CD14-positive monocyte (primary cell): ENCODE data around the gene WDR18. TPM values are rescaled to one million over a fixed set of nuclear protein-coding genes. Genes with fewer than 3 reads are reported as not detected.

Experiments
- DNase-seq, 3 donors: peaks; one replicate each; pipeline ENCODE4 v3.0.0-alpha.2; 2011 to 2022
- H2AFZ ChIP-seq: 2 replicates; pipeline ENCODE4 v1.6.0; 2012; ENCODE audit warnings: mild to moderate bottlenecking, low read depth, low read length, inconsistent platforms; ENCODE audit not compliant: insufficient read depth, poor library complexity, severe bottlenecking
- H3K27ac ChIP-seq, 2 donors: 1 replicate in 1 of 2; 2 replicates in 1 of 2; pipeline ENCODE4 v1.5.1; 2012 to 2013; ENCODE audit warnings: low read length in 2 of 2, control low read depth in 1 of 2, inconsistent platforms in 1 of 2, low read depth in 1 of 2, mild to moderate bottlenecking in 1 of 2
- H3K27me3 ChIP-seq, 2 donors: one replicate each; pipeline versions ENCODE4 v1.6.0 to v1.6.1; 2011 to 2013; ENCODE audit warnings: low read length in 2 of 2; ENCODE audit not compliant: control insufficient read depth in 2 of 2, insufficient read depth in 2 of 2
- H3K36me3 ChIP-seq, 2 donors: replicated peaks in 1 of 2; 1 replicate in 1 of 2; 2 replicates in 1 of 2; pipeline versions ENCODE4 v1.5.1 to v1.6.1; 2012 to 2013; ENCODE audit warnings: low read length in 2 of 2, control low read depth in 1 of 2, inconsistent platforms in 1 of 2, mild to moderate bottlenecking in 1 of 2; ENCODE audit not compliant: insufficient read depth in 2 of 2, control insufficient read depth in 1 of 2
- H3K4me1 ChIP-seq, 2 donors: 1 replicate in 1 of 2; 2 replicates in 1 of 2; pipeline versions ENCODE4 v1.5.1 to v1.6.1; 2012 to 2013; ENCODE audit warnings: low read length in 2 of 2, control low read depth in 1 of 2, inconsistent platforms in 1 of 2, mild to moderate bottlenecking in 1 of 2, moderate library complexity in 1 of 2; ENCODE audit not compliant: insufficient read depth in 2 of 2, control insufficient read depth in 1 of 2
- H3K4me2 ChIP-seq: replicated peaks from 2 replicates; pipeline ENCODE3; 2012; ENCODE audit warnings: low read length, moderate library complexity, mild to moderate bottlenecking; ENCODE audit not compliant: poor library complexity, severe bottlenecking; ENCODE audit errors: extremely low read depth
- H3K4me3 ChIP-seq, 3 experiments: fragments of 200-600 bp in 1 of 3; sonication (generic) in 1 of 3; replicated peaks in 1 of 3; 1 replicate in 2 of 3; 2 replicates in 1 of 3; pipeline ENCODE4 v1.5.1; 2011 to 2013; ENCODE audit warnings: low read length in 3 of 3, mild to moderate bottlenecking in 3 of 3, control low read depth in 2 of 3, low read depth in 2 of 3, inconsistent platforms in 1 of 3, moderate library complexity in 1 of 3
- H3K79me2 ChIP-seq: 2 replicates; pipeline ENCODE4 v1.6.0; 2012; ENCODE audit warnings: mild to moderate bottlenecking, control low read depth, inconsistent platforms, low read length, moderate library complexity; ENCODE audit not compliant: insufficient read depth
- H3K9ac ChIP-seq: 2 replicates; pipeline ENCODE4 v1.6.0; 2017; ENCODE audit warnings: low read length, mild to moderate bottlenecking; ENCODE audit not compliant: insufficient read depth, poor library complexity, severe bottlenecking
- H3K9me3 ChIP-seq, 2 donors: replicated peaks in 1 of 2; 1 replicate in 1 of 2; 2 replicates in 1 of 2; pipeline versions ENCODE4 v1.5.1 to v1.6.1; 2012 to 2013; ENCODE audit warnings: low read length in 2 of 2, control low read depth in 1 of 2; ENCODE audit not compliant: control insufficient read depth in 1 of 2, insufficient read depth in 1 of 2
- H4K20me1 ChIP-seq: 2 replicates; pipeline ENCODE4 v1.6.0; 2012; ENCODE audit warnings: mild to moderate bottlenecking, low read length, control low read depth, moderate library complexity; ENCODE audit not compliant: insufficient read depth
- H3K27ac Mint-ChIP-seq, 7 donors: one replicate each; pipeline ENCODE4 v1.8.0; 2020; ENCODE audit warnings: mild to moderate bottlenecking in 7 of 7, mixed read lengths in 7 of 7, moderate library complexity in 6 of 7, inconsistent platforms in 2 of 7
- H3K27me3 Mint-ChIP-seq, 3 donors: one replicate each; pipeline ENCODE4 v1.8.0; 2021 to 2022; ENCODE audit warnings: low read depth in 3 of 3, mild to moderate bottlenecking in 3 of 3, mixed read lengths in 3 of 3, moderate library complexity in 3 of 3, inconsistent platforms in 1 of 3
- H3K36me3 Mint-ChIP-seq, 2 donors: one replicate each; pipeline ENCODE4 v1.8.0; 2020; ENCODE audit warnings: mixed read lengths in 2 of 2, inconsistent platforms in 1 of 2, mild to moderate bottlenecking in 1 of 2
- H3K4me1 Mint-ChIP-seq: one replicate; pipeline ENCODE4 v1.8.0; 2020; ENCODE audit warnings: mild to moderate bottlenecking, mixed read lengths
- H3K4me3 Mint-ChIP-seq, 2 donors: one replicate each; pipeline ENCODE4 v1.8.0; 2020; ENCODE audit warnings: mild to moderate bottlenecking in 2 of 2, mixed read lengths in 2 of 2, moderate library complexity in 1 of 2
- H3K9me3 Mint-ChIP-seq, 7 donors: one replicate each; pipeline ENCODE4 v1.8.0; 2020 to 2022; ENCODE audit warnings: mixed read lengths in 7 of 7, mild to moderate bottlenecking in 6 of 7, moderate library complexity in 6 of 7, inconsistent platforms in 2 of 7
- WGBS: methylation state at CpG from one replicate; pipeline ENCODE4 v1.1.5; 2013; ENCODE audit warnings: missing lambda C conversion rate; ENCODE audit not compliant: insufficient coverage; 5-methylcytosine and 5-hydroxymethylcytosine counted together
- intact Hi-C, 2 donors: fragments of 100-400 bp; cut with micrococcal nuclease; formaldehyde crosslinking; loops; one replicate each; pipeline versions ENCODE4 v1.15.0 to v1.15.1; 2023
- polyA plus RNA-seq, 3 donors: library from polyadenylated mRNA; depleted of rRNA in 1 of 3; unstranded in 2 of 3; stranded (reverse) in 1 of 3; fragments of 300-500 nt in 2 of 3; fragments of >200 nt in 1 of 3; fragmentation: Illumina TruSeq in 2 of 3; gene quantifications; 1 replicate in 2 of 3; 2 replicates in 1 of 3; pipeline ENCODE4 v1.2.3, GENCODE V29; 2012 to 2021
- TF ChIP-seq, protein P1 (sequence below): fragments of 200-600 bp; IDR thresholded peaks from one replicate; pipeline ENCODE4 v1.8.0; 2022; ENCODE audit warnings: antibody characterized with exemption, mild to moderate bottlenecking

The WDR18 gene
- polyA plus RNA-seq, 3 donors = 21.3 to 52.7 (median 49.9) TPM

- Mint-ChIP-seq H3K27me3 (peaks cover 19 to 26% (median 21%) of the 10 kb centered on the region in 3 donors), H3K27ac (no peak overlapping the region), H3K4me3 (no peak overlapping the region), H3K9me3 (peaks cover 0 to 13% (median 0%) of the 10 kb centered on the region in 7 donors), H3K4me1 (peaks cover 6% of the 10 kb centered on the region), H3K36me3 (peaks cover 15 to 34% of the 10 kb centered on the region in 2 donors)
- H3K27ac ChIP-seq = no peak overlapping the region
- peaks cover 3 to 22% of the 10 kb centered on the region in 2 donors for H3K27me3 ChIP-seq
- no peak overlapping the region for H3K4me3 ChIP-seq
- TF ChIP-seq, protein P1, sequence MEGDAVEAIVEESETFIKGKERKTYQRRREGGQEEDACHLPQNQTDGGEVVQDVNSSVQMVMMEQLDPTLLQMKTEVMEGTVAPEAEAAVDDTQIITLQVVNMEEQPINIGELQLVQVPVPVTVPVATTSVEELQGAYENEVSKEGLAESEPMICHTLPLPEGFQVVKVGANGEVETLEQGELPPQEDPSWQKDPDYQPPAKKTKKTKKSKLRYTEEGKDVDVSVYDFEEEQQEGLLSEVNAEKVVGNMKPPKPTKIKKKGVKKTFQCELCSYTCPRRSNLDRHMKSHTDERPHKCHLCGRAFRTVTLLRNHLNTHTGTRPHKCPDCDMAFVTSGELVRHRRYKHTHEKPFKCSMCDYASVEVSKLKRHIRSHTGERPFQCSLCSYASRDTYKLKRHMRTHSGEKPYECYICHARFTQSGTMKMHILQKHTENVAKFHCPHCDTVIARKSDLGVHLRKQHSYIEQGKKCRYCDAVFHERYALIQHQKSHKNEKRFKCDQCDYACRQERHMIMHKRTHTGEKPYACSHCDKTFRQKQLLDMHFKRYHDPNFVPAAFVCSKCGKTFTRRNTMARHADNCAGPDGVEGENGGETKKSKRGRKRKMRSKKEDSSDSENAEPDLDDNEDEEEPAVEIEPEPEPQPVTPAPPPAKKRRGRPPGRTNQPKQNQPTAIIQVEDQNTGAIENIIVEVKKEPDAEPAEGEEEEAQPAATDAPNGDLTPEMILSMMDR = no peak
- 96% methylated on average over 28 of the region's 42 CpGs for WGBS
- H3K4me2 ChIP-seq = no peak overlapping the region
- peaks cover 0 to 4% of the 10 kb centered on the region in 2 donors for H3K9me3 ChIP-seq
- no peaks in the 10 kb centered on the region for H3K79me2 ChIP-seq
- H3K36me3 ChIP-seq = peaks cover 15 to 18% of the 10 kb centered on the region in 2 donors
- peaks cover 7% of the 10 kb centered on the region in 2 donors for H3K4me1 ChIP-seq
- DNase-seq = no peak
- H2AFZ ChIP-seq = no peak overlapping the region
- H3K9ac ChIP-seq = no peak overlapping the region
- peaks cover 13% of the 10 kb centered on the region for H4K20me1 ChIP-seq
- intact Hi-C loops = no loop called here
These were observed 8.0 kb downstream of the WDR18 start for GRCh38 chr19:991932-992669.

GRCh38 chr19:992670-993055 is 8.5 kb downstream of the WDR18 start:
- Mint-ChIP-seq H3K4me3 (no peak overlapping the region), H3K27me3 (peaks cover 25 to 31% (median 26%) of the 10 kb centered on the region in 3 donors), H3K36me3 (peaks cover 14 to 29% of the 10 kb centered on the region in 2 donors), H3K4me1 (peaks cover 6% of the 10 kb centered on the region), H3K9me3 (peaks cover 0 to 13% (median 2%) of the 10 kb centered on the region in 7 donors), H3K27ac (no peak overlapping the region)
- Histone ChIP-seq H4K20me1 (peaks cover 13% of the 10 kb centered on the region), H3K4me2 (no peak overlapping the region), H3K4me1 (peaks cover 7% of the 10 kb centered on the region in 2 donors), H3K9ac (no peak overlapping the region), H3K27ac (no peak overlapping the region), H3K4me3 (no peak overlapping the region), H2AFZ (no peak overlapping the region), H3K27me3 (peaks cover 3 to 27% of the 10 kb centered on the region in 2 donors), H3K9me3 (peaks cover 0 to 4% of the 10 kb centered on the region in 2 donors), H3K79me2 (no peaks in the 10 kb centered on the region), H3K36me3 (peaks cover 15 to 18% of the 10 kb centered on the region in 2 donors)
- DNase-seq = no peak
- intact Hi-C loops = no loop called here
- 97% methylated on average over 12 of the region's 13 CpGs for WGBS
- TF ChIP-seq, protein P1 = no peak
